ENCODE measurements around the gene PIGB.
"Not testable (repeated sequence)": the region's sequence is repeated elsewhere in the genome, so short reads cannot be mapped to it uniquely, and the experiment has no call there.

Gene PIGB

DNA sequence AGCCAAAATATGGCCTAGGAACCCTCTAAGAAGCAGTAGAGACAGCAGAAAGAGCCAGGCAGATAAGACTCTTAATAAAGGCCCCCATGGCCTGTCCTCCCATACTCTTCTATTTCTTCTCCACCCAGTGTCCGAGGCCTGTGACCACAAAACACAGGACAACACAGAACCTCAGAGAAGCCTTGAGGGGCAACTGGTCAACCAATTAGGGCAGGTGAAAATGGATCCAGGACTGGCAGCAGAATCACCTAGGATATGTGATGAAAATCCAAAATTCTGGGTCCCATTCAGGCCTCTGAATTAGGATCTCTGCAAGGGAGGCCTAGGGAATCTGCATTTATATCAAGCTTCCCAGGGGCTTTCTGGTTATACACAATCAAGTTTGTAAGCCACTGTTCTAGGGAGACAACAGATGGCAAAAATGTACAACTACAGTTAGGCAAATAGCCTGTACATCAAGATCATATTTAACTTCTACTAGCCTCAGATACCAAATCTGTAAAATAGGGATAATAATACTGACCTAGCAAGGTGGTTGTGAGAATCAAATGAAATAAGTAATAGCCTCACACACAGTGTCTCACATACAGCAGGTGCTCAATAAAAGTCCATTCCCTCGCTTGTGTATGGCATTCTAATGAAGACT is 39.8 kb upstream of the PIGB start:
- TF ChIP-seq FOXK2 (IDR thresholded peaks at IDR 0.05) (no peak), LEF1 (IDR thresholded peaks at IDR 0.05; ENCODE audit: borderline replicate concordance) (no peak), SP1 (IDR thresholded peaks at IDR 0.05) (no peak), HDGF (IDR thresholded peaks at IDR 0.05; ENCODE audit: borderline replicate concordance) (no peak), PKNOX1 (IDR thresholded peaks at IDR 0.05) (no peak)
- no peak for DNase-seq (ENCODE audit: extremely low spot score)
- POLR2A ChIA-PET = no interaction called here
- CTCF ChIA-PET = no interaction called here

GRCh38 chr15:55279746-55280351 is 39.2 kb upstream of the PIGB start:
- ChIA-PET POLR2A (no interaction called here), CTCF (no interaction called here)
- DNase-seq (ENCODE audit: extremely low spot score) = no peak
- TF ChIP-seq L3MBTL2 (conservative IDR thresholded peaks at IDR 0.05) (no peak), CTBP1 (IDR thresholded peaks at IDR 0.05; ENCODE audit: borderline replicate concordance) (no peak), TARDBP (IDR thresholded peaks at IDR 0.05) (no peak), ZNF384 (IDR thresholded peaks at IDR 0.05) (no peak), FOXA1 (IDR thresholded peaks at IDR 0.05) (no peak), BHLHE40 (IDR thresholded peaks at IDR 0.05; ENCODE audit: borderline replicate concordance) (no peak), FOXM1 (IDR thresholded peaks at IDR 0.05; ENCODE audit: borderline replicate concordance) (no peak), NFRKB (IDR thresholded peaks at IDR 0.05) (no peak), SUZ12 (IDR thresholded peaks at IDR 0.05) (no peak), ELF4 (IDR thresholded peaks at IDR 0.05) (no peak), LEF1 (IDR thresholded peaks at IDR 0.05; ENCODE audit: borderline replicate concordance) (no peak), HDGF (IDR thresholded peaks at IDR 0.05; ENCODE audit: borderline replicate concordance) (no peak), FOXK2 (IDR thresholded peaks at IDR 0.05) (no peak), SP1 (IDR thresholded peaks at IDR 0.05) (no peak), ARNT (IDR thresholded peaks at IDR 0.05) (no peak), PKNOX1 (IDR thresholded peaks at IDR 0.05) (no peak)

DNA sequence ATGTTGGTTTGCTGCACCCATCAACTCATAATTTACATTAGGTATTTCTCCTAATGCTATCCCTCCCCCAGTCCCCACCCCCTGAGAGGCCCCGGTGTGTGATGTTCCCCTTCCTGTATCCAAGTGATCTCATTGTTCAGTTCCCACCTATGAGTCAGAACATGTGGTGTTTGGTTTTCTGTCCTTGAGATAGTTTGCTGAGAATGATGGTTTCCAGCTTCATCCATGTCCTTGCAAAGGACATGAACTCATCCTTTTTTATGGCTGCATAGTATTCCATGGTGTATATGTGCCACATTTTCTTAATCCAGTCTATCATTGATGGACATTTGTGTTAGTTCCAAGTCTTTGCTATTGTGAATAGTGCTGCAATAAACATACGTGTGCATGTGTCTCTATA is 38.4 kb upstream of the PIGB start:
- CTCF ChIA-PET; DNase-seq (ENCODE audit: extremely low spot score); POLR2A ChIA-PET: not testable (repeated sequence)

DNA sequence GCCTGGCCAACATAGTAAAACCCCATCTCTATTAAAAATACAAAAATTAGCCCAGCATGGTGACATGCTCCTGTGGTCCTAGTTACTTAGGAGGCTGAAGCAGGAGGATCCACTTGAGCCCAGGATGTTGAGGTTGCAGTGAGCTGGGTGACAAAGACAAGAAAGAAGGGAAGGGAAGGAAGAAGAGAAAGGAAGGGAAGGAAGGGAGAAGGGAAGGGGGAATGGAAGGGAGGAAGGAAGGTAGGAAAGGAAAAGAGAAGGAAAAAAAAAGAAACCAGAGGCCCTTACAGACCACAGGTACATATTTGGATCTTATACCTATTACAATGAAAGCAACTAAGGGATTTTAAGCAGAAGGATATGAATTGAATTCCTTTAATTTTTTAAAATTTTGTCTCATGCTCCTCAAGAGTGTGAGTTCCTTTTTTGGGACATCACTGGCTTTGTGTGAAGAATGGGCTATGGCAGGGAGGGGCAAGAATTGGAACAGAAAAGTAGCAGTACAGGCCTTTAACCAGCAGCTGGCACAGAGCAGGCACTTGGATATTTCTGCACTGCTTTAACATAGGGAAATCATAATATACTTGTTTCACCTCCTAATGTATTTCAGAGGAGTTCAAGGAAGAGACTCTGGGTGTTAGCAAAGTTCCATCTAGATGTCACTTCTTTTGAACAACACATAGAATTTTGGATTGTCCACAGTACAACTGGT is 37.3 kb upstream of the PIGB start:
- TF ChIP-seq ZNF384 (IDR thresholded peaks at IDR 0.05) (no peak), FOXM1 (IDR thresholded peaks at IDR 0.05; ENCODE audit: borderline replicate concordance) (no peak), SP1 (IDR thresholded peaks at IDR 0.05) (no peak), BHLHE40 (IDR thresholded peaks at IDR 0.05; ENCODE audit: borderline replicate concordance) (no peak)
- POLR2A ChIA-PET = no interaction called here

GRCh38 chr15:55282284-55282833 is 36.7 kb upstream of the PIGB start:
- DNase-seq (ENCODE audit: extremely low spot score) = no peak
- CTCF ChIA-PET = interaction anchor here (0.7 kb wide), 1 partner anchor 222 kb away, joined by 3 read pairs; no protein-coding TSS in a partner anchor

More for the DNA sequence above, 37.3 kb upstream of the PIGB start:
- CTCF ChIA-PET = interaction anchor here (0.7 kb wide), 1 partner anchor 221 kb away, joined by 3 read pairs; no protein-coding TSS in a partner anchor
- no peak for DNase-seq (ENCODE audit: extremely low spot score)

DNA sequence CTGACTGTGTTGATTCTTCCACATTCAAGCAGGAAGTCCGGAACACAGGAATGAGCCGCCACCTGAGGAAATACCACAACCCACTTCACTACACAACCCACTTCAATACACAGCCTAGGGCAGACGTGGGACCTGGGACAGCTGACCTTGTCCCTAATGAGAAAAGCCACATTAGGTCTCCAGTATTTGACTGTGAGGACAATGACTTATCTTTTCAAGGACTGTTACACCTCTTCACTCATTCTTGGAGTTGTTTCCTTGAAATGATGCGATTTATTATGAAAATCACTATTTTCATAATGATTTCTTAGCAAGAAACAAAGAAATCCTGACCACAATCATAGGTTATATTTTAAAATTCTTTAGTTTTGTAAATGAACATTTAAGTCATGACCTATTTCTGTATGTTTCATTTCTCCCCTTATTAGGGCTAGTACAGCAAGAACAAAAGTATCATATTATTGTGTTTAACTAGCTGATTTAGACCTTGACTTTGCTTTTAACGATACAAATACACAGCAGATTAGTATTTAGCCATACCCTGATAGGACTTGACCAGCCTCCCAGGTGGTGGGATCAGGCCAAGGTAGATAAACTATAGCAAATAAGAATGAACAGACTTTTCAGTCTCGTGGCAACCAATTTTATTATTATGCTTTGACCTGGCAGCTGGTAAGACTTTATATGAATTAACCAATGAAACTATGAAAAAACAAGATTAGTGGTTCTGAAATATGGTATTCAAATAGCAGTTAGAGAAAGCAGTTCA is 35.5 kb upstream of the PIGB start:
- DNase-seq (ENCODE audit: extremely low spot score) = no peak
- CTCF ChIA-PET = no interaction called here
- POLR2A ChIA-PET = no interaction called here
- TF ChIP-seq SUZ12 (IDR thresholded peaks at IDR 0.05) = no peak

More at GRCh38 chr15:55282284-55282833, 36.7 kb upstream of the PIGB start:
- TF ChIP-seq FOXM1 (IDR thresholded peaks at IDR 0.05; ENCODE audit: borderline replicate concordance) (no peak), FOXA1 (IDR thresholded peaks at IDR 0.05) (no peak), ELF4 (IDR thresholded peaks at IDR 0.05) (no peak), CTBP1 (IDR thresholded peaks at IDR 0.05; ENCODE audit: borderline replicate concordance) (no peak)
- POLR2A ChIA-PET = no interaction called here

DNA sequence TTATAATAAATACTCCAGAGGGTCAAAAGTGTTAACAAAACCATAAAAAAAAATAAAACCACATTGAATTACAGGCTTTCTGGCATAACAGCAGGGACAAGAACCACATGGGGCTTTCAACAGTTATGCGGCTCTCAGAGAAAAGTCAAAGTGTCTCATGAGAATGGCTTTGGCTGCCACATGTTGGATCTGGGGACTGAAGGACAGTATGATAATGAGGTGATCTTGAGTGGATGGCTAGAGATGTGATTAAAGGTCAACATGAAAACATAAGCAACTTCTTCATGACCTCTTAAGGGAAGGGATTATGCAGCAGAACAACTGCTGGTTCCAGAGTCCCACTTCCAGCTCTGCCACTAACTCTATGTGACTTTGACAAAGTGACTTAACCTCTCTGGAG is 34.6 kb upstream of the PIGB start:
- ChIA-PET POLR2A (no interaction called here), CTCF (interaction anchor here (0.6 kb wide), 1 partner anchor 122 kb away, joined by 4 read pairs; no protein-coding TSS in a partner anchor)
- TF ChIP-seq TARDBP (IDR thresholded peaks at IDR 0.05) (no peak), ZNF384 (IDR thresholded peaks at IDR 0.05) (no peak), CTBP1 (IDR thresholded peaks at IDR 0.05; ENCODE audit: borderline replicate concordance) (no peak), HDGF (IDR thresholded peaks at IDR 0.05; ENCODE audit: borderline replicate concordance) (no peak), FOXA1 (IDR thresholded peaks at IDR 0.05) (no peak), NFRKB (IDR thresholded peaks at IDR 0.05) (no peak), FOXM1 (IDR thresholded peaks at IDR 0.05; ENCODE audit: borderline replicate concordance) (no peak), LEF1 (IDR thresholded peaks at IDR 0.05; ENCODE audit: borderline replicate concordance) (no peak)
- no peak for DNase-seq (ENCODE audit: extremely low spot score)

GRCh38 chr15:55286442-55287189 is 32.4 kb upstream of the PIGB start:
- DNase-seq (ENCODE audit: extremely low spot score); POLR2A ChIA-PET; CTCF ChIA-PET: not testable (repeated sequence)

Data from HEK293T (cell line).